ENCODE data around the gene SHKBP1.
A peak's percentile ranks its signal among the peaks of the same experiment; 100 is the strongest.

The SHKBP1 gene

GRCh38 chr19:40603071-40603388 is 26.4 kb downstream of the SHKBP1 start:
- DNase-seq (ENCODE audit: low spot score), result no peak

GRCh38 chr19:40603389-40604170 is 26.9 kb downstream of the SHKBP1 start:
- peak; percentile 95 for DNase-seq (ENCODE audit: low spot score)

- DNase-seq (ENCODE audit: low spot score), result no peak
Measured at GRCh38 chr19:40604171-40604646, 27.5 kb downstream of the SHKBP1 start.

- DNase-seq (ENCODE audit: low spot score), result no peak
Measured at GRCh38 chr19:40604647-40605215, 28.1 kb downstream of the SHKBP1 start.

- peak; percentile 60 for DNase-seq (ENCODE audit: low spot score)
Measured at GRCh38 chr19:40605216-40605971, 28.7 kb downstream of the SHKBP1 start.

- no peak for DNase-seq (ENCODE audit: low spot score)
Measured at GRCh38 chr19:40607311-40608239, 30.9 kb downstream of the SHKBP1 start.

- no peak for DNase-seq (ENCODE audit: low spot score)
Measured at GRCh38 chr19:40608240-40608621, 31.6 kb downstream of the SHKBP1 start.

GRCh38 chr19:40608957-40609356 is 32.3 kb downstream of the SHKBP1 start:
- DNase-seq (ENCODE audit: low spot score), result no peak

- DNase-seq (ENCODE audit: low spot score), result peak; percentile 95
Measured at GRCh38 chr19:40609561-40610395, 33.1 kb downstream of the SHKBP1 start.

GRCh38 chr19:40610396-40611064 is 33.9 kb downstream of the SHKBP1 start:
- no peak for DNase-seq (ENCODE audit: low spot score)

- no peak for DNase-seq (ENCODE audit: low spot score)
Measured at GRCh38 chr19:40611096-40611495, 34.4 kb downstream of the SHKBP1 start.

GRCh38 chr19:40611900-40612698 is 35.4 kb downstream of the SHKBP1 start:
- no peak for DNase-seq (ENCODE audit: low spot score)

GRCh38 chr19:40612831-40613689 is 36.4 kb downstream of the SHKBP1 start:
- peak; percentile 62 for DNase-seq (ENCODE audit: low spot score)

- DNase-seq (ENCODE audit: low spot score), result peak; percentile 87
Measured at GRCh38 chr19:40613690-40614621, 37.3 kb downstream of the SHKBP1 start.

GRCh38 chr19:40614622-40615411 is 38.1 kb downstream of the SHKBP1 start:
- peak; percentile 87 for DNase-seq (ENCODE audit: low spot score)

- no peak for DNase-seq (ENCODE audit: low spot score)
Measured at GRCh38 chr19:40616178-40616577, 39.5 kb downstream of the SHKBP1 start.

- DNase-seq (ENCODE audit: low spot score), result no peak
Measured at GRCh38 chr19:40616941-40617340, 40.3 kb downstream of the SHKBP1 start.
